ENCODE measurements around the gene SOX5.

SOX5 gene

GRCh38 chr12:23707270-23707669 is 242.2 kb downstream of the SOX5 start:
- Histone ChIP-seq H3K79me2 (ENCODE audit: low read length) (no peaks in the 10 kb centered on the region), H3K27ac (ENCODE audit: low read length) (no peak overlapping the region), H3K4me3 (ENCODE audit: low read length) (no peak overlapping the region), H3K9me2 (replicated peaks; ENCODE audit: insufficient read depth, low read length) (no peaks in the 10 kb centered on the region), H3K27me3 (replicated peaks; ENCODE audit: insufficient read depth, low read length) (no peaks in the 10 kb centered on the region), H3K4me1 (ENCODE audit: low read length) (no peaks in the 10 kb centered on the region), H3K4me2 (ENCODE audit: low read depth, low read length) (no peak overlapping the region), H3F3A (ENCODE audit: insufficient read depth, low read length) (no peaks in the 10 kb centered on the region), H2AFZ (ENCODE audit: low read length) (no peak overlapping the region), H3K9ac (ENCODE audit: low read length) (no peak overlapping the region), H3K9me3 (replicated peaks; ENCODE audit: insufficient read depth, low read length) (no peaks in the 10 kb centered on the region), H3K36me3 (replicated peaks; ENCODE audit: insufficient read depth, low read length) (no peaks in the 10 kb centered on the region), H4K20me1 (ENCODE audit: insufficient read depth, low read length) (no peaks in the 10 kb centered on the region)
- TF ChIP-seq CTCF (IDR thresholded peaks at IDR 0.05; ENCODE audit: low read length) (no peak), EZH2phosphoT487 (IDR thresholded peaks at IDR 0.05; ENCODE audit: low read length) (no peak), EZH2 (optimal IDR thresholded peaks at IDR 0.05; ENCODE audit: low read depth, low read length) (no peak)
- DNase-seq: no peak

- no peaks in the 10 kb centered on the region for H3K27me3 ChIP-seq (replicated peaks; ENCODE audit: insufficient read depth, low read length)
- H3K4me3 ChIP-seq (ENCODE audit: low read length): no peak overlapping the region
- no peak for TF ChIP-seq EZH2phosphoT487 (IDR thresholded peaks at IDR 0.05; ENCODE audit: low read length)
- TF ChIP-seq EZH2 (optimal IDR thresholded peaks at IDR 0.05; ENCODE audit: low read depth, low read length): no peak
- no peak for TF ChIP-seq CTCF (IDR thresholded peaks at IDR 0.05; ENCODE audit: low read length)
- H3K27ac ChIP-seq (ENCODE audit: low read length): no peak overlapping the region
- no peaks in the 10 kb centered on the region for H3K4me1 ChIP-seq (ENCODE audit: low read length)
- H3K9me2 ChIP-seq (replicated peaks; ENCODE audit: insufficient read depth, low read length): no peaks in the 10 kb centered on the region
- no peaks in the 10 kb centered on the region for H3K36me3 ChIP-seq (replicated peaks; ENCODE audit: insufficient read depth, low read length)
- no peaks in the 10 kb centered on the region for H3F3A ChIP-seq (ENCODE audit: insufficient read depth, low read length)
- H3K9ac ChIP-seq (ENCODE audit: low read length): no peak overlapping the region
- no peaks in the 10 kb centered on the region for H3K79me2 ChIP-seq (ENCODE audit: low read length)
- H3K9me3 ChIP-seq (replicated peaks; ENCODE audit: insufficient read depth, low read length): no peaks in the 10 kb centered on the region
- DNase-seq: no peak
- H4K20me1 ChIP-seq (ENCODE audit: insufficient read depth, low read length): no peaks in the 10 kb centered on the region
- no peak overlapping the region for H2AFZ ChIP-seq (ENCODE audit: low read length)
- H3K4me2 ChIP-seq (ENCODE audit: low read depth, low read length): no peak overlapping the region
Measured at GRCh38 chr12:23704992-23705943, 244.2 kb downstream of the SOX5 start.

- no peaks in the 10 kb centered on the region for H3K9me2 ChIP-seq (replicated peaks; ENCODE audit: insufficient read depth, low read length)
- H3K4me1 ChIP-seq (ENCODE audit: low read length): no peaks in the 10 kb centered on the region
- H3K4me3 ChIP-seq (ENCODE audit: low read length): no peak overlapping the region
- no peak overlapping the region for H3K9ac ChIP-seq (ENCODE audit: low read length)
- TF ChIP-seq EZH2phosphoT487 (IDR thresholded peaks at IDR 0.05; ENCODE audit: low read length) (no peak), CTCF (IDR thresholded peaks at IDR 0.05; ENCODE audit: low read length) (no peak), EZH2 (optimal IDR thresholded peaks at IDR 0.05; ENCODE audit: low read depth, low read length) (no peak)
- no peaks in the 10 kb centered on the region for H3K36me3 ChIP-seq (replicated peaks; ENCODE audit: insufficient read depth, low read length)
- H3K79me2 ChIP-seq (ENCODE audit: low read length): no peaks in the 10 kb centered on the region
- H2AFZ ChIP-seq (ENCODE audit: low read length): no peak overlapping the region
- no peaks in the 10 kb centered on the region for H4K20me1 ChIP-seq (ENCODE audit: insufficient read depth, low read length)
- H3F3A ChIP-seq (ENCODE audit: insufficient read depth, low read length): no peaks in the 10 kb centered on the region
- DNase-seq: no peak
- no peaks in the 10 kb centered on the region for H3K9me3 ChIP-seq (replicated peaks; ENCODE audit: insufficient read depth, low read length)
- no peak overlapping the region for H3K4me2 ChIP-seq (ENCODE audit: low read depth, low read length)
- no peak overlapping the region for H3K27ac ChIP-seq (ENCODE audit: low read length)
- no peaks in the 10 kb centered on the region for H3K27me3 ChIP-seq (replicated peaks; ENCODE audit: insufficient read depth, low read length)
Measured at GRCh38 chr12:23703051-23703450, 246.4 kb downstream of the SOX5 start.

Measured in MM.1S (cell line).